GM12878 (cell line): ENCODE measurements around the gene ZNF417. TPM values are rescaled to one million over a fixed set of nuclear protein-coding genes. Genes with fewer than 3 reads are reported as not detected.

Source experiments
- ATAC-seq: fragments of 200-7000 bp; cut with Tn5 transposase; 3 replicates; pipeline ENCODE4 v1.9.1; 2020; ENCODE audit warnings: mild to moderate bottlenecking, moderate library complexity
- BruUV-seq: library from RNA; stranded (reverse); fragments of 400-500 nt; replicated peaks from 2 replicates; lab custom pipeline; 2021; lab: Mats Ljungman, UMichigan
- CTCF ChIA-PET: fragments of 300-600 bp; sonication (Branson Sonifier 250); formaldehyde crosslinking; extraction: SDS; loops from one replicate; lab custom pipeline; 2021; ENCODE audit warnings: inconsistent platforms; lab: Yijun Ruan, JAX
- POLR2A ChIA-PET: fragments of 350-600 bp; formaldehyde crosslinking; extraction: SDS; loops from one replicate; lab custom pipeline; 2021; ENCODE audit warnings: inconsistent platforms; lab: Charles Lee
- RAD21 ChIA-PET: fragments of 300-600 bp; sonication (Branson Sonifier 250); formaldehyde crosslinking; loops from one replicate; lab custom pipeline; 2023; ENCODE audit warnings: antibody characterized with exemption; ENCODE audit not compliant: unreplicated experiment; lab: Charles Lee
- SMC1A ChIA-PET: fragments of 300-600 bp; sonication (Branson Sonifier 250); formaldehyde crosslinking; loops from one replicate; lab custom pipeline; 2023; ENCODE audit not compliant: unreplicated experiment, uncharacterized antibody; lab: Charles Lee
- DNase-seq: peaks from one replicate; pipeline ENCODE4 v3.0.0-alpha.2; 2011; ENCODE audit warnings: low read depth, low spot score
- FAIRE-seq: peaks from 3 replicates; lab custom pipeline; 2011; peaks lifted over from hg19 to GRCh38; lab: Jason Lieb, UNC
- H2AFZ ChIP-seq: 2 replicates; pipeline ENCODE4 v1.6.0; 2011; ENCODE audit warnings: low read depth, low read length, control low read depth; ENCODE audit not compliant: control insufficient read depth
- H3K27ac ChIP-seq: 2 replicates; pipeline ENCODE4 v1.5.1; 2011; ENCODE audit warnings: control low read depth; ENCODE audit not compliant: control insufficient read depth, insufficient read depth
- H3K27me3 ChIP-seq, 2 experiments: replicated peaks in 1 of 2; 2 replicates each; pipeline versions ENCODE4 v1.6.0 to v1.6.1; 2011; ENCODE audit warnings: low read length in 1 of 2; ENCODE audit not compliant: control insufficient read depth in 2 of 2, insufficient read depth in 2 of 2
- H3K36me3 ChIP-seq, 2 experiments: 2 replicates each; pipeline ENCODE4 v1.5.1; 2011; ENCODE audit warnings: low read length in 1 of 2; ENCODE audit not compliant: control insufficient read depth in 2 of 2, insufficient read depth in 2 of 2
- H3K4me1 ChIP-seq: 2 replicates; pipeline ENCODE4 v1.6.1; 2011; ENCODE audit warnings: mild to moderate bottlenecking, low read length, moderate library complexity, mixed read lengths; ENCODE audit not compliant: control insufficient read depth, insufficient read depth
- H3K4me2 ChIP-seq: 2 replicates; pipeline ENCODE4 v1.6.0; 2011; ENCODE audit warnings: control low read depth; ENCODE audit not compliant: control insufficient read depth, insufficient read depth
- H3K4me3 ChIP-seq: fragments of 200-600 bp; sonication (generic); 2 replicates; pipeline ENCODE4 v1.5.1; 2016
- H3K79me2 ChIP-seq: 2 replicates; pipeline ENCODE4 v1.6.0; 2011; ENCODE audit warnings: low read length; ENCODE audit not compliant: control insufficient read depth, insufficient read depth
- H3K9ac ChIP-seq: 2 replicates; pipeline ENCODE4 v1.8.0; 2011; ENCODE audit warnings: low read length, control low read depth, mixed read lengths; ENCODE audit not compliant: control insufficient read depth, insufficient read depth
- H3K9me3 ChIP-seq: replicated peaks from 3 replicates; pipeline ENCODE4 v1.5.1; 2011; ENCODE audit warnings: mild to moderate bottlenecking, low read length; ENCODE audit not compliant: control insufficient read depth, insufficient read depth
- H4K20me1 ChIP-seq: 2 replicates; pipeline ENCODE4 v1.6.0; 2011; ENCODE audit not compliant: control insufficient read depth, insufficient read depth
- EED ChIP-seq: sonication (generic); IDR thresholded peaks from 2 replicates; pipeline ENCODE4 v1.6.1; 2016; ENCODE audit warnings: antibody characterized with exemption, low read depth
- EZH2 ChIP-seq: IDR thresholded peaks from 2 replicates; pipeline ENCODE4 v1.6.1; 2012; ENCODE audit warnings: low read depth, mild to moderate bottlenecking, control low read depth, inconsistent platforms, low read length, borderline replicate concordance; ENCODE audit not compliant: control insufficient read depth
- GABPA ChIP-seq: IDR thresholded peaks from 2 replicates; pipeline ENCODE4 v1.6.1; 2014; ENCODE audit warnings: antibody characterized with exemption, low read depth, mild to moderate bottlenecking, inconsistent platforms
- IRF4 ChIP-seq: IDR thresholded peaks from 2 replicates; pipeline ENCODE4 v1.6.1; 2011; ENCODE audit warnings: low read depth, low read length
- NRF1 ChIP-seq: conservative IDR thresholded peaks from 2 replicates; pipeline ENCODE4 v1.6.1; 2011; ENCODE audit warnings: mild to moderate bottlenecking, low read depth, low read length, improper control_type of control experiment
- POLR2A ChIP-seq: IDR thresholded peaks from 2 replicates; pipeline ENCODE4 v1.6.1; 2011; ENCODE audit warnings: low read depth, mild to moderate bottlenecking, low read length
- SIX5 ChIP-seq: IDR thresholded peaks from 2 replicates; pipeline ENCODE4 v1.6.1; 2011; ENCODE audit warnings: mild to moderate bottlenecking, low read depth, low read length, moderate library complexity; ENCODE audit not compliant: severe bottlenecking
- SREBF2 ChIP-seq: IDR thresholded peaks from 2 replicates; pipeline ENCODE4 v1.6.1; 2012; ENCODE audit warnings: mild to moderate bottlenecking, low read length
- WGBS: methylation state at CpG from one replicate; pipeline ENCODE4 v1.1.6; 2016; ENCODE audit warnings: low lambda C conversion rate; ENCODE audit not compliant: insufficient replicate concordance, insufficient coverage; ENCODE audit errors: missing lambda C conversion rate; 5-methylcytosine and 5-hydroxymethylcytosine counted together
- in situ Hi-C: fragments of 300-500 bp; cut with MboI; formaldehyde crosslinking; loops from 9 replicates; pipeline ENCODE4 v1.14.3; 2018; ENCODE audit warnings: mixed read lengths
- intact Hi-C: fragments of 100-400 bp; cut with micrococcal nuclease; formaldehyde crosslinking; loops from one replicate; pipeline ENCODE4 v1.14.2; 2022; ENCODE audit not compliant: unreplicated experiment
- polyA plus RNA-seq, 11 experiments: library from polyadenylated mRNA; depleted of rRNA in 4 of 11; unstranded in 6 of 11; stranded (reverse) in 5 of 11; fragments of >200 nt; fragmentation: Nextera tagmentation in 4 of 11; fragmentation: Illumina TruSeq in 1 of 11; extraction: Ambion mirVana in 4 of 11; extraction: Trizol in 1 of 11; gene quantifications; 1 replicate in 1 of 11; 2 replicates in 10 of 11; pipeline versions ENCODE4 v1.2.1 to v1.2.3, GENCODE V29; 2011 to 2016; ENCODE audit warnings: inconsistent platforms in 2 of 11, missing spikeins in 2 of 11, low read depth in 1 of 11
- total RNA-seq, 4 experiments: library from RNA; depleted of rRNA in 3 of 4; stranded (reverse); fragments of >200 nt in 3 of 4; fragmentation: Illumina TruSeq in 1 of 4; extraction: Trizol in 1 of 4; gene quantifications; 2 replicates each; pipeline versions ENCODE4 v1.2.1 to v1.2.3, GENCODE V29; 2013 to 2021
- TF ChIP-seq, protein P1 (sequence below): fragments of 450-650 bp; IDR thresholded peaks from 2 replicates; pipeline ENCODE4 v1.6.1; 2016; ENCODE audit warnings: mild to moderate bottlenecking
- TF ChIP-seq, protein P2 (sequence below): IDR thresholded peaks from 2 replicates; pipeline ENCODE4 v1.6.1; 2012; ENCODE audit warnings: low read depth, low read length, improper control_type of control experiment
- TF ChIP-seq, protein P3 (sequence below): fragments of 450-650 bp; IDR thresholded peaks from 2 replicates; pipeline ENCODE4 v1.6.1; 2016; ENCODE audit warnings: mild to moderate bottlenecking, moderate library complexity, borderline replicate concordance
- TF ChIP-seq, protein P4 (sequence below): fragments of 450-650 bp; IDR thresholded peaks from 2 replicates; pipeline ENCODE4 v1.6.1; 2016; ENCODE audit warnings: mild to moderate bottlenecking
- TF ChIP-seq, protein P5 (sequence below): fragments of 450-650 bp; IDR thresholded peaks from 2 replicates; pipeline ENCODE4 v1.6.1; 2017; ENCODE audit warnings: mild to moderate bottlenecking, low read depth, inconsistent platforms; ENCODE audit not compliant: poor library complexity, severe bottlenecking

The ZNF417 gene
- total and polyA plus RNA-seq, 10 of the 15 experiments (the other 5 are each of a cell fraction or from before 2014, with no cell fraction given) = 1.3 to 13.6 (median 6.5) TPM

DNA sequence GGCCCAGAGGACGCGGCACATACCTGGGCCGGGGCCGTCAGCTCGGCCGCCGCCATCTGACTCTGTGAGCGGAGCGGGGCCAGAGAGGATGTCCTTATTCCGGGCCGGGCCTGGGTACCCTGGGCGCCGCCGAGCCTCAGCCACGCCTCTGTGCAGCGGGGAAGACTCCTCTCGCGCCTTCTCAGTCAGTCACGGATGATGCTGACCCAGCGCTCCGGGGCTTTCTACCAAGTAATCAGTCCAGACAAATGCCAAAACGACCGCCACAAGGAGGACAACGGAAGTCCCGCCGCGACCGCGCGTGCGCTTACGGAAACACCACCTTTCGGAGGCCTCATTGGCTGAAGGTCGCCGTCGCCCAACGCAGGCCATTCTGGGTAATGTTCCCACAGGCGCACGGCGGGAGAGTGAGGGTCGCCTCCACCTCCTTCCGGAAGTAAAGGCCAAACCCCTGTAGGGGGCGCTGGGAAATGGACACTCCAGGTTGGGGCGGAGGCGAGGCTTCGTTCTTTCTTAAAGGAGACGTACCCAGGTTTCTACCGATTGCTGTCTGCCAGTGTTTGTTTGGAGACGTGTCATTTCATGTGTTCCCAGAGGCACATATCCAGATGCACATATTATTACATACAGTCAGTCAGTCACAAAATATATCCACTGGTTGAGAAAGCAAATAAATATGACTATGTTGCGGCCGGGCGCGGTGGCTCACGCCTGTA is 31.2 kb upstream of the ZNF417 start, which contains the start of gene ZNF256 (continued):
- TF ChIP-seq, protein P1, sequence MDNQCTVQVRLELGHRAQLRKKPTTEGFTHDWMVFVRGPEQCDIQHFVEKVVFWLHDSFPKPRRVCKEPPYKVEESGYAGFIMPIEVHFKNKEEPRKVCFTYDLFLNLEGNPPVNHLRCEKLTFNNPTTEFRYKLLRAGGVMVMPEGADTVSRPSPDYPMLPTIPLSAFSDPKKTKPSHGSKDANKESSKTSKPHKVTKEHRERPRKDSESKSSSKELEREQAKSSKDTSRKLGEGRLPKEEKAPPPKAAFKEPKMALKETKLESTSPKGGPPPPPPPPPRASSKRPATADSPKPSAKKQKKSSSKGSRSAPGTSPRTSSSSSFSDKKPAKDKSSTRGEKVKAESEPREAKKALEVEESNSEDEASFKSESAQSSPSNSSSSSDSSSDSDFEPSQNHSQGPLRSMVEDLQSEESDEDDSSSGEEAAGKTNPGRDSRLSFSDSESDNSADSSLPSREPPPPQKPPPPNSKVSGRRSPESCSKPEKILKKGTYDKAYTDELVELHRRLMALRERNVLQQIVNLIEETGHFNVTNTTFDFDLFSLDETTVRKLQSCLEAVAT = peak; percentile 87
- TF ChIP-seq, protein P2, sequence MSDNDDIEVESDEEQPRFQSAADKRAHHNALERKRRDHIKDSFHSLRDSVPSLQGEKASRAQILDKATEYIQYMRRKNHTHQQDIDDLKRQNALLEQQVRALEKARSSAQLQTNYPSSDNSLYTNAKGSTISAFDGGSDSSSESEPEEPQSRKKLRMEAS = peak; percentile 51; the same call in 1 of the 2 replicates
- TF ChIP-seq, protein P3, sequence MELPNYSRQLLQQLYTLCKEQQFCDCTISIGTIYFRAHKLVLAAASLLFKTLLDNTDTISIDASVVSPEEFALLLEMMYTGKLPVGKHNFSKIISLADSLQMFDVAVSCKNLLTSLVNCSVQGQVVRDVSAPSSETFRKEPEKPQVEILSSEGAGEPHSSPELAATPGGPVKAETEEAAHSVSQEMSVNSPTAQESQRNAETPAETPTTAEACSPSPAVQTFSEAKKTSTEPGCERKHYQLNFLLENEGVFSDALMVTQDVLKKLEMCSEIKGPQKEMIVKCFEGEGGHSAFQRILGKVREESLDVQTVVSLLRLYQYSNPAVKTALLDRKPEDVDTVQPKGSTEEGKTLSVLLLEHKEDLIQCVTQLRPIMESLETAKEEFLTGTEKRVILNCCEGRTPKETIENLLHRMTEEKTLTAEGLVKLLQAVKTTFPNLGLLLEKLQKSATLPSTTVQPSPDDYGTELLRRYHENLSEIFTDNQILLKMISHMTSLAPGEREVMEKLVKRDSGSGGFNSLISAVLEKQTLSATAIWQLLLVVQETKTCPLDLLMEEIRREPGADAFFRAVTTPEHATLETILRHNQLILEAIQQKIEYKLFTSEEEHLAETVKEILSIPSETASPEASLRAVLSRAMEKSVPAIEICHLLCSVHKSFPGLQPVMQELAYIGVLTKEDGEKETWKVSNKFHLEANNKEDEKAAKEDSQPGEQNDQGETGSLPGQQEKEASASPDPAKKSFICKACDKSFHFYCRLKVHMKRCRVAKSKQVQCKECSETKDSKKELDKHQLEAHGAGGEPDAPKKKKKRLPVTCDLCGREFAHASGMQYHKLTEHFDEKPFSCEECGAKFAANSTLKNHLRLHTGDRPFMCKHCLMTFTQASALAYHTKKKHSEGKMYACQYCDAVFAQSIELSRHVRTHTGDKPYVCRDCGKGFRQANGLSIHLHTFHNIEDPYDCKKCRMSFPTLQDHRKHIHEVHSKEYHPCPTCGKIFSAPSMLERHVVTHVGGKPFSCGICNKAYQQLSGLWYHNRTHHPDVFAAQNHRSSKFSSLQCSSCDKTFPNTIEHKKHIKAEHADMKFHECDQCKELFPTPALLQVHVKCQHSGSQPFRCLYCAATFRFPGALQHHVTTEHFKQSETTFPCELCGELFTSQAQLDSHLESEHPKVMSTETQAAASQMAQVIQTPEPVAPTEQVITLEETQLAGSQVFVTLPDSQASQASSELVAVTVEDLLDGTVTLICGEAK = peak; percentile 82
- TF ChIP-seq, all 136 proteins: peak for 33

DNA sequence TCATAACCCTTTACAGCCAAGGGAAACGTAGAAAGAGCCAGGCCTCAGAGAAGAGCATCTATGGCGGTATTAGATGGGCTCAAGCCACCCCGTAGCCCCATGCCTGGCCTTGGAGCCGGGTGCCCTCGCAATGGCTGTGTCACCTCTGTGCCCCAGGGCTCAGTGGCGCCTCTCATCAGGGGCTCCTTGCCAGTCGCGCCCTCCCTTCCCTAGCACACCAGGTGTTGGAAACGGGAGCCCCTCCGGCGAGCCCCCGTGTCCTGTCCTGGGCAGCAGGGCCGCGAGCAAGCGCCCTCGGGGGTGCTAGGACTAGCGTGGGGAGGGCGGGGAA is 30.7 kb upstream of the ZNF417 start:
- ChIA-PET SMC1A (no interaction called here), POLR2A (no interaction called here), CTCF (no interaction called here), RAD21 (no interaction called here)
- H3K9ac ChIP-seq = peak overlapping the region; percentile 84
- in situ Hi-C loops = no loop called here
- DNase-seq (no peak), FAIRE-seq (no peak), ATAC-seq (peak; percentile 43)
- no peaks in the 10 kb centered on the region for H3K27me3 ChIP-seq
- peaks cover 5 to 6% of the 10 kb centered on the region in 2 experiments; a peak in 3 of 4 replicates for H3K36me3 ChIP-seq
- peak overlapping the region; percentile 73 for H3K27ac ChIP-seq
- H3K9me3 ChIP-seq = peaks cover 30% of the 10 kb centered on the region
- peak overlapping the region; percentile 76 for H3K4me2 ChIP-seq
- no peaks in the 10 kb centered on the region for H4K20me1 ChIP-seq
- intact Hi-C loops = no loop called here
- H2AFZ ChIP-seq = peak overlapping the region; percentile 85
- H3K4me1 ChIP-seq = no peaks in the 10 kb centered on the region
- BruUV-seq = no TSS peak
- H3K79me2 ChIP-seq = peaks cover 10% of the 10 kb centered on the region
- 17% methylated on average over 17 of the region's 18 CpGs for WGBS
- peak overlapping the region; percentile 84 for H3K4me3 ChIP-seq
- TF ChIP-seq POLR2A (no peak), SIX5 (no peak), GABPA (no peak), EED (no peak), IRF4 (no peak), NRF1 (no peak), EZH2 (no peak), SREBF2 (no peak)
- TF ChIP-seq, protein P4, sequence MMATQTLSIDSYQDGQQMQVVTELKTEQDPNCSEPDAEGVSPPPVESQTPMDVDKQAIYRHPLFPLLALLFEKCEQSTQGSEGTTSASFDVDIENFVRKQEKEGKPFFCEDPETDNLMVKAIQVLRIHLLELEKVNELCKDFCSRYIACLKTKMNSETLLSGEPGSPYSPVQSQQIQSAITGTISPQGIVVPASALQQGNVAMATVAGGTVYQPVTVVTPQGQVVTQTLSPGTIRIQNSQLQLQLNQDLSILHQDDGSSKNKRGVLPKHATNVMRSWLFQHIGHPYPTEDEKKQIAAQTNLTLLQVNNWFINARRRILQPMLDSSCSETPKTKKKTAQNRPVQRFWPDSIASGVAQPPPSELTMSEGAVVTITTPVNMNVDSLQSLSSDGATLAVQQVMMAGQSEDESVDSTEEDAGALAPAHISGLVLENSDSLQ = no peak
- TF ChIP-seq, protein P5, sequence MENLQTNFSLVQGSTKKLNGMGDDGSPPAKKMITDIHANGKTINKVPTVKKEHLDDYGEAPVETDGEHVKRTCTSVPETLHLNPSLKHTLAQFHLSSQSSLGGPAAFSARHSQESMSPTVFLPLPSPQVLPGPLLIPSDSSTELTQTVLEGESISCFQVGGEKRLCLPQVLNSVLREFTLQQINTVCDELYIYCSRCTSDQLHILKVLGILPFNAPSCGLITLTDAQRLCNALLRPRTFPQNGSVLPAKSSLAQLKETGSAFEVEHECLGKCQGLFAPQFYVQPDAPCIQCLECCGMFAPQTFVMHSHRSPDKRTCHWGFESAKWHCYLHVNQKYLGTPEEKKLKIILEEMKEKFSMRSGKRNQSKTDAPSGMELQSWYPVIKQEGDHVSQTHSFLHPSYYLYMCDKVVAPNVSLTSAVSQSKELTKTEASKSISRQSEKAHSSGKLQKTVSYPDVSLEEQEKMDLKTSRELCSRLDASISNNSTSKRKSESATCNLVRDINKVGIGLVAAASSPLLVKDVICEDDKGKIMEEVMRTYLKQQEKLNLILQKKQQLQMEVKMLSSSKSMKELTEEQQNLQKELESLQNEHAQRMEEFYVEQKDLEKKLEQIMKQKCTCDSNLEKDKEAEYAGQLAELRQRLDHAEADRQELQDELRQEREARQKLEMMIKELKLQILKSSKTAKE = no peak
